Endothelial cell of hepatic sinusoid (primary cell): ENCODE results near the gene TTC28.
"Not testable (repeated sequence)": the region's sequence is repeated elsewhere in the genome, so short reads cannot be mapped to it uniquely, and the experiment has no call there.

Source experiments
- in situ Hi-C: cut with HindIII; loops from 2 replicates; pipeline ENCODE4 v1.10.0; 2017; ENCODE audit warnings: low sequenced_read_pairs

TTC28 gene

GRCh38 chr22:28120691-28121592, 558.7 kb downstream of the TTC28 start:
- in situ Hi-C loops, result no loop called here

- in situ Hi-C loops, result no loop called here
Measured at GRCh38 chr22:28118957-28119631, 560.5 kb downstream of the TTC28 start.

GRCh38 chr22:28116219-28116673, 563.4 kb downstream of the TTC28 start:
- in situ Hi-C loops, result no loop called here

- in situ Hi-C loops, result no loop called here
Measured at GRCh38 chr22:28115426-28115825, 564.2 kb downstream of the TTC28 start.

- in situ Hi-C loops, result loop anchor here (5.0 kb wide), 1 partner anchor 80 kb away; no protein-coding TSS in a partner anchor
Measured at GRCh38 chr22:28112548-28113043, 567.0 kb downstream of the TTC28 start.

GRCh38 chr22:28112190-28112544, 567.5 kb downstream of the TTC28 start:
- in situ Hi-C loops, result loop anchor here (5.0 kb wide), 1 partner anchor 80 kb away; no protein-coding TSS in a partner anchor

- in situ Hi-C loops, result loop anchor here (5.0 kb wide), 1 partner anchor 79 kb away; no protein-coding TSS in a partner anchor
Measured at GRCh38 chr22:28111501-28112189, 568.0 kb downstream of the TTC28 start.

- in situ Hi-C loops, result no loop called here
Measured at GRCh38 chr22:28108851-28109250, 570.8 kb downstream of the TTC28 start.

GRCh38 chr22:28106617-28107016, 573.0 kb downstream of the TTC28 start:
- in situ Hi-C loops, result no loop called here

GRCh38 chr22:28105988-28106387, 573.7 kb downstream of the TTC28 start:
- in situ Hi-C loops, result no loop called here

GRCh38 chr22:28105413-28105812, 574.2 kb downstream of the TTC28 start:
- in situ Hi-C loops, result no loop called here

- in situ Hi-C loops, result no loop called here
Measured at GRCh38 chr22:28103596-28103995, 576.0 kb downstream of the TTC28 start.

- in situ Hi-C loops, result no loop called here
Measured at GRCh38 chr22:28102151-28102812, 577.4 kb downstream of the TTC28 start.

GRCh38 chr22:28097627-28098026, 582.0 kb downstream of the TTC28 start:
- in situ Hi-C loops, result no loop called here

GRCh38 chr22:28096161-28096560, 583.5 kb downstream of the TTC28 start:
- in situ Hi-C loops, result no loop called here

- in situ Hi-C loops, result no loop called here
Measured at GRCh38 chr22:28095316-28096095, 584.1 kb downstream of the TTC28 start.

- in situ Hi-C loops, result no loop called here
Measured at GRCh38 chr22:28094771-28095170, 584.9 kb downstream of the TTC28 start.

GRCh38 chr22:28093711-28094110, 585.9 kb downstream of the TTC28 start:
- in situ Hi-C loops, result no loop called here

GRCh38 chr22:28091486-28091885, 588.2 kb downstream of the TTC28 start:
- in situ Hi-C loops, result no loop called here

GRCh38 chr22:28089541-28089940, 590.1 kb downstream of the TTC28 start:
- in situ Hi-C loops, result not testable (repeated sequence)
